ENCODE results near the gene KCNH2.

KCNH2 gene

GRCh38 chr7:150950496-150951180, 27.5 kb downstream of the KCNH2 start:
- Histone ChIP-seq H3K4me1 (ENCODE audit: control insufficient read depth, low read length) (no peaks in the 10 kb centered on the region), H3K27me3 (ENCODE audit: control insufficient read depth, low read length) (peaks cover 3% of the 10 kb centered on the region; the same call in 1 of the 2 replicates), H3K4me3 (ENCODE audit: low read length) (no peak overlapping the region), H3K4me2 (ENCODE audit: low read length) (no peak overlapping the region), H3F3A (ENCODE audit: control insufficient read depth, insufficient read depth) (no peaks in the 10 kb centered on the region), H3K36me3 (ENCODE audit: control insufficient read depth, low read length) (no peaks in the 10 kb centered on the region), H4K20me1 (ENCODE audit: control insufficient read depth, insufficient read depth, low read depth, low read length) (no peaks in the 10 kb centered on the region), H3K9me2 (replicated peaks; ENCODE audit: control insufficient read depth, low read length) (no peaks in the 10 kb centered on the region), H3K27ac (ENCODE audit: low read depth, low read length) (no peak overlapping the region), H3K79me2 (ENCODE audit: control insufficient read depth, low read length) (no peaks in the 10 kb centered on the region), H3K9me3 (ENCODE audit: control insufficient read depth, insufficient read depth, low read length) (no peaks in the 10 kb centered on the region)
- TF ChIP-seq CTCF (IDR thresholded peaks at IDR 0.05; ENCODE audit: low read depth, low read length, poor library complexity, severe bottlenecking) (no peak), EZH2phosphoT487 (IDR thresholded peaks at IDR 0.05; ENCODE audit: borderline replicate concordance, low read length) (no peak)

GRCh38 chr7:150949971-150950491, 28.1 kb downstream of the KCNH2 start:
- Histone ChIP-seq H3K4me3 (ENCODE audit: low read length) (no peak overlapping the region), H3K27me3 (ENCODE audit: control insufficient read depth, low read length) (peaks cover 3% of the 10 kb centered on the region; the same call in 1 of the 2 replicates), H3K9me2 (replicated peaks; ENCODE audit: control insufficient read depth, low read length) (no peaks in the 10 kb centered on the region), H3K9me3 (ENCODE audit: control insufficient read depth, insufficient read depth, low read length) (no peaks in the 10 kb centered on the region), H3K27ac (ENCODE audit: low read depth, low read length) (no peak overlapping the region), H4K20me1 (ENCODE audit: control insufficient read depth, insufficient read depth, low read depth, low read length) (no peaks in the 10 kb centered on the region), H3K36me3 (ENCODE audit: control insufficient read depth, low read length) (no peaks in the 10 kb centered on the region), H3F3A (ENCODE audit: control insufficient read depth, insufficient read depth) (no peaks in the 10 kb centered on the region), H3K79me2 (ENCODE audit: control insufficient read depth, low read length) (no peaks in the 10 kb centered on the region), H3K4me1 (ENCODE audit: control insufficient read depth, low read length) (no peaks in the 10 kb centered on the region), H3K4me2 (ENCODE audit: low read length) (no peak overlapping the region)
- TF ChIP-seq EZH2phosphoT487 (IDR thresholded peaks at IDR 0.05; ENCODE audit: borderline replicate concordance, low read length) (no peak), CTCF (IDR thresholded peaks at IDR 0.05; ENCODE audit: low read depth, low read length, poor library complexity, severe bottlenecking) (no peak)

- H3K4me1 ChIP-seq (ENCODE audit: control insufficient read depth, low read length) = no peaks in the 10 kb centered on the region
These were observed 28.6 kb downstream of the KCNH2 start for GRCh38 chr7:150949564-150949963.

More at GRCh38 chr7:150949564-150949963, 28.6 kb downstream of the KCNH2 start:
- H3K36me3 ChIP-seq (ENCODE audit: control insufficient read depth, low read length) = no peaks in the 10 kb centered on the region
- H3F3A ChIP-seq (ENCODE audit: control insufficient read depth, insufficient read depth) = no peaks in the 10 kb centered on the region
- no peak for TF ChIP-seq EZH2phosphoT487 (IDR thresholded peaks at IDR 0.05; ENCODE audit: borderline replicate concordance, low read length)
- no peak for TF ChIP-seq CTCF (IDR thresholded peaks at IDR 0.05; ENCODE audit: low read depth, low read length, poor library complexity, severe bottlenecking)
- H3K79me2 ChIP-seq (ENCODE audit: control insufficient read depth, low read length) = no peaks in the 10 kb centered on the region
- no peak overlapping the region for H3K4me2 ChIP-seq (ENCODE audit: low read length)
- H3K9me3 ChIP-seq (ENCODE audit: control insufficient read depth, insufficient read depth, low read length) = no peaks in the 10 kb centered on the region
- no peak overlapping the region for H3K27ac ChIP-seq (ENCODE audit: low read depth, low read length)
- no peak overlapping the region for H3K4me3 ChIP-seq (ENCODE audit: low read length)
- peaks cover 3% of the 10 kb centered on the region; the same call in 1 of the 2 replicates for H3K27me3 ChIP-seq (ENCODE audit: control insufficient read depth, low read length)
- H4K20me1 ChIP-seq (ENCODE audit: control insufficient read depth, insufficient read depth, low read depth, low read length) = no peaks in the 10 kb centered on the region
- H3K9me2 ChIP-seq (replicated peaks; ENCODE audit: control insufficient read depth, low read length) = no peaks in the 10 kb centered on the region
